Measurements from ENCODE around the gene GPRASP3. TPM values are rescaled to one million over a fixed set of nuclear protein-coding genes. Genes with fewer than 3 reads are reported as not detected.

The GPRASP3 gene
- polyA plus RNA-seq, 3 donors from 2014 or later, result 0.16 to 0.81 TPM; not detected in 1

Other genes with a start within 250 kb of the GPRASP3 start
- gene TCP11X2, start 248.9 kb upstream of the GPRASP3 start, polyA plus RNA-seq, result not detected
- under 1 TPM in 1 of 3 donors, not detected in 2; 0.92 TPM for gene TMSB15A, start 204.0 kb upstream of the GPRASP3 start, polyA plus RNA-seq
- gene ARMCX5, start 121.2 kb upstream of the GPRASP3 start, polyA plus RNA-seq, result 10 to 100 TPM in 1 of 3 donors, 1 to 10 TPM in 2; 5.3 to 10.4 (median 8.3) TPM
- 1 to 10 TPM in 1 of 3 donors, under 1 TPM in 1, not detected in 1; 0.41 to 1.5 TPM for gene GPRASP1, start 69.3 kb upstream of the GPRASP3 start, polyA plus RNA-seq
- 1 to 10 TPM in 1 of 3 donors, under 1 TPM in 2; 0.84 to 3.7 (median 0.99) TPM for gene GPRASP2, start 8.3 kb upstream of the GPRASP3 start, polyA plus RNA-seq
- gene RAB40AL, start 216.5 kb downstream of the GPRASP3 start, polyA plus RNA-seq, result not detected